Stimulated activated CD4-positive, alpha-beta T cell treated with anti-CD3 and anti-CD28 coated beads, TNF-alpha, amount 100 ng/mL, for 4 hours (primary cell): ENCODE results near the gene NBPF4.
"Not testable (repeated sequence)": the region's sequence is repeated elsewhere in the genome, so short reads cannot be mapped to it uniquely, and the experiment has no call there.

ENCODE experiments used
- DNase-seq, 3 experiments: peaks; one replicate each; pipeline ENCODE4 v3.0.0-alpha.2; 2020; ENCODE audit warnings: low read depth in 3 of 3

Gene NBPF4

GRCh38 chr1:108243976-108244375 is at the start of gene NBPF4:
Gene NBPF4 (minus strand): TSS chr1:108244076. CDS start chr1:108243761, 315 bp downstream.
- DNase-seq: not testable (repeated sequence)

- not testable (repeated sequence) for DNase-seq
Observed at GRCh38 chr1:108282528-108283257, 38.8 kb upstream of the NBPF4 start.

- DNase-seq: not testable (repeated sequence)
Observed at GRCh38 chr1:108272485-108273327, 28.8 kb upstream of the NBPF4 start.

DNA sequence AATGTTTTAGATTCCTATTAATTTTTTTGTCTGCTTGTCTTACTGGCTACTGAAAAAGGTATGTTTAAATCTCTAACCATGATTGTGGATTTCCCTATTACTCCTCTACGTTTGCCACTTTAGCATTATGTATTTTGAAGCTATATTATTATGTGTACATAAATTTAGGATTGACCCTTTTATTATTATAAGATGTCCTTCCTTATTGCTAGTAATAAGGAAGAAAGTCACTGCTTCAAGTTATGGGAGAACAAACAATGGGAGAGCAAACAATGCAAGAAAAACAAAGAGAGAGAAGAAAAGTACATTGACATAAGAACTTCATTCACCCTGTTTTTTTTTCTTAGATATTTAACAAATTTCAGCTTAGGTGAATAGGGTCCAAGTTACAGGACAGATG is 23.2 kb upstream of the NBPF4 start:
- DNase-seq: not testable (repeated sequence)

DNA sequence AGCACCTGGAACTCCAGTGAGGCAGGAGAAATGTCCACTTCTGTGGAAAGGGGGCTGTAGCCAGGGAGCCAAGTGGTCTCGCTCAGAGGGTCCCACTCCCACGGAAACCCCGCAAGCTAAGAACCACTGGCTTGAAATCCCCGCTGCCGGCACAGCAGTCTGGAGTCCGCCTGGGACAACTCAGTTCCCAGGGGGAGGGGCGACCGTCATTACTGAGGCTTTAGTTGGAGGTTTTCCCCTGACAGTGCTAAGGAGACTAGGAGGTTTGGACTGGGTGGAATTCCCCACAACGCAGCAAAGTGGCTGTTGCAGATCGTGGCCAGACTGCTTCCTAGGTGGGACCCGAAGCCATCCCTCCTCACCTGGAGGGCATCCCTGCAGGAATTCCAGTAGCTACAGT is 18.1 kb upstream of the NBPF4 start:
- not testable (repeated sequence) for DNase-seq

DNA sequence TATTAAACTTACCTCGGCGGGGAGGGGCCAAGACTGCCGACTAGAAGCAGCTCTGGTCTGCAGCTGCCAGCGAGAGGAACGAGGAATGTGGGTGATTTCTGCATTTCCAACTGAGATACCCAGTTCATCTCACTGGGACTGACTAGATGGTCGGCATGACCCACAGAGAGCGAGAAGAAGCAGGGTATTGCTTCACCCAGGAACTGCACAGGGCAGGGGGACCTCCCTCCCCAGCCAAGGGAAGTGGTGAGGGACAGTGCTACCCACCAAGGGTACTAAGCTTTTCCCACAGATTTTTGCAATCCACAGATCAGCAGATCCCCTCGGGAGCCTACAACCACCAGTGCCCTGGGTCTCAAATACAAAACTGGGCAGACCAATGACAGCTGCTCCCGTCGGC is 17.6 kb upstream of the NBPF4 start:
- not testable (repeated sequence) for DNase-seq

- not testable (repeated sequence) for DNase-seq
Observed at GRCh38 chr1:108260578-108261259, 16.8 kb upstream of the NBPF4 start.

DNA sequence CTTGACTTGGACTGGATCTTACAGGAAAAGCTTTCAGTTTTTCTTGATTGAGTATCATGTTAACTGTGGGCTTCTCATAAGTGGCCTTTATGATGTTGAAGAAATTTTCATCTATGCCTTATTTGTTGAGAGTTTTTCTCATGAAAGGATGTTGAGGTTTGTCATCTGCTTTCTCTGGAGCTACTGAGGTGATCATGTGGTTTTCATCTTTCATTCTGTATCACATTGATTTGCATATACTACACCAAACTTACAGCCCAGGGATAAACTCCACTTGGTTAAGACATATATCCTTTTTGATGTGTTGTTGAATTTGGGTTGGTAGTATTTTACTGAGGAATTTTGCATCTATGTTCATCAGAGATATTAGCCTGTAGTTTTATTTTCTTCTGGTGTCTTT is 11.6 kb upstream of the NBPF4 start:
- DNase-seq: not testable (repeated sequence)

DNA sequence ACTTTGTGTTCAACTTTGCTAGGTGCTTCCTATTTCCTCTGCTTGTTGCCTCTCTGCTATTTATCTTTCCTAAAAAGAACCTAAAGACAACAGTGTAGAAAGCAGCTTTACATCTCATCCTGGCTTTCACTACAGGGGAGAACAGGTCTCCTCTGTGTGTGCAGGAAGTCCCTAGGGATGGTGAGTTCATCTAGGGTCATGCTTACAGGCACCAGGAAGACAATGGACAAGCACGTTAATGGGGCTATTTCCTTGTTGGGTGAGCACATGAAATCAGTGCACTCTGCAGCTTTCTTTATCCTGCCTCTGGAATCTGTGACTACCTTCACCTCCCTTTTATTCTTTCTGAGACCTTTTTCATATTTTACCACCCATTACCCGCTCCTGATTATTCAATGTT is 4.5 kb downstream of the NBPF4 start:
- not testable (repeated sequence) for DNase-seq

GRCh38 chr1:108235308-108235707 is 8.6 kb downstream of the NBPF4 start:
- DNase-seq: not testable (repeated sequence)

GRCh38 chr1:108232183-108232582 is 11.7 kb downstream of the NBPF4 start:
- not testable (repeated sequence) for DNase-seq

- DNase-seq: not testable (repeated sequence)
Observed at GRCh38 chr1:108229976-108230375, 13.9 kb downstream of the NBPF4 start.

DNA sequence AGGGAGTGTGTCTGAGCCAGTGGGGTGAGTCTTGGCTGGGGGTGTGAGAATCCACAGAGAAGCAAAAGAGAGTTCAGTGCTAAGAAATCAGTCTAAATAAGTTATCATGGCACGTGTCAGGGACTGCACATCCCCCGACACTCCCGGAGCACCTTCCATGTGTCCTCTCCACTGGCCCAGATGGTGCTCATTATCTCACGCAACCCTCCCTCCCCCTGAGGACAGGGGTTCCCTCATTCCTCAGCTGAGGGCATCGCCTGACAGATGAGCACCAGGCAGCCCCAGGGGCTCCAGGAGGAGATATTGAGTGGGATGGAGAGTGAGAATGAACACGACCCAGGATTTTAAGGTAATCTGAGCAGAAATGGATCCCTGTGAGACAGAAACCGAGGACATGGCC is 16.1 kb downstream of the NBPF4 start:
- DNase-seq: not testable (repeated sequence)

DNA sequence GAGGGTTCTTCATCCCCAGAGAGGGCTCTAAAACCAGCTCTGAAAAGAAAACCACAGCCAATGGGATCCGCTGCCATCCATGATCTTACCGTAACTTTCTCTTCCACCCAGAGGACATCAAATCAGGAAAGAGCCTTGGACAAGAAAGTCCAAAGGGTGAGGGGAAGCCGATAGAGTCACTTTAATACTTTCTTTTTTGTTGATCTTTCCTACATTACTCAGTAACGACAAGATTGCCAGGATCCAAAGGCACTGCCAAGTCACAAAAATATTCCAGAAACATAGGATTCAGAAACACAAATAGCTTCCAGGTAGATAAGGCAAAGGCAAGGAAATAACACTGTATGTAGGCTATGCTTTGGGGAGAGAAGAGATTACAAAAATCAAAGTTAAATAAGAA is 17.0 kb downstream of the NBPF4 start:
- DNase-seq: not testable (repeated sequence)

- not testable (repeated sequence) for DNase-seq
Observed at GRCh38 chr1:108223226-108223625, 20.6 kb downstream of the NBPF4 start.

- not testable (repeated sequence) for DNase-seq
Observed at GRCh38 chr1:108217515-108218174, 26.2 kb downstream of the NBPF4 start.

DNA sequence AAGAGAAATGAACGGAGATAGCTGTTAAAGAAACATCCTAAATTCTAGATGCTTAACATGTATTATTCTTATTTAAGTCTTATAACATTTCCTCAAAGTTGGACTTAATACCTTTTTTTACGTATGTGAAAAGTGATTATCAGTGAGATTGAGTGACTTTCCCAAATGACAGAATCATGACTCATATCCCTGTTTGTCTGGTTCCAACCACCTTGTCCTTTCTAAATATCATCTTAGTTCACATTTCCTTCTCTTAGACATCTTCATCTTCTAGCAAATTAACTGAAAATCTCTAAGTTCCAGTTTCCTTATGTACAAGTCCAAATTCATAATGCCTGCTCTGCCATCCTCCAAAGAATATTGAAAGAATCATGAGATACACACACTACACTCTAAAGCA is 26.9 kb downstream of the NBPF4 start:
- DNase-seq: not testable (repeated sequence)

GRCh38 chr1:108216028-108216890 is 27.6 kb downstream of the NBPF4 start:
- DNase-seq: not testable (repeated sequence)

DNA sequence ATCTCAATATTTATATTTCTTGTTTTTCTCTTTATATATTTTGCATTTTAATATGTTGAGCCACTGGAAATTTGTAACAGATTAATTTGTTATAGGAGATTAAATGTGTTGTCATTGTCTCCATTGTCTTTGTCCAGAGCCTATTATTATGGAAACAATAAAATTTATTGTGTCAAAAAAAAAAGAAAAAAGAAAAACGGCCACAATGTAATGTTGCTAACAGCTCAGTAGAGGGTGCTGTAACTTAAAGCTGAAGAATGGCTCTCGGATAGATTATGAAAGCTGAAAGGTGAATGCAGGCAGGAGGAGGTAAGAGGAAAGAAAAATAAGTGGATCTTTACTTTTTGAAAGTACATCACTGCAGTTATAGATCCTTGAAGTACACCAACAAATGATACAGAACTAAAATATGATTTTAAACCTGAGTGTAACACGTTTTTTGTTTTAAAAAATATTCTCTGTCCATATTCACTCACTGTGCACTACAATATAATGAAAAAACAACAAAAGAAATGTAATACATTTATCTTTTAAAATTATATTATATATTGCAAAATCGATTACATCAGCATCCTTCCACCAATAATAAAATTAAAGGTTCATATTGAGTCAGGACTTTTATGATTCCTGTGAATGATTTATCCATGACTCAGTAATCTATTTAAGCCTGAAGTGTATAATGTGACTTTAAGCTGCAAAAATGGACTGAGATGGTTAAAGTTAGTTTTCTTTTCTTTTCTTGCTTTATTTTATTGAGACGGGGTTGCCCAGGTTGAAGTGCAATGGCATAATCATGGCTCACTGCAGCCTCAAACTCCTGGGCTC is 29.0 kb downstream of the NBPF4 start:
- not testable (repeated sequence) for DNase-seq

- no peak for DNase-seq
Observed at GRCh38 chr1:108211014-108211413, 32.9 kb downstream of the NBPF4 start.
